RWPE1 (cell line): ENCODE results near the gene MPND.

Experiments used
- CTCF ChIA-PET: fragments of 350-600 bp; sonication (Branson Sonifier 250); formaldehyde crosslinking; extraction: SDS; loops from one replicate; lab custom pipeline; 2021; lab: Yijun Ruan, JAX
- POLR2A ChIA-PET: fragments of 400-600 bp; formaldehyde crosslinking; extraction: SDS; loops from one replicate; lab custom pipeline; 2020; ENCODE audit warnings: antibody characterized with exemption; ENCODE audit not compliant: low non-redundant PET; lab: Yijun Ruan, JAX
- DNase-seq: peaks from one replicate; pipeline ENCODE4 v3.0.0; 2012; ENCODE audit warnings: low spot score
- H3K27ac ChIP-seq: fragments of 450-650 bp; 2 replicates; pipeline ENCODE4 v1.5.1; 2017
- TF ChIP-seq, protein P1 (sequence below): fragments of 450-650 bp; conservative IDR thresholded peaks from 2 replicates; pipeline ENCODE4 v1.5.1; 2017; ENCODE audit warnings: low read depth, mild to moderate bottlenecking

MPND gene

DNA sequence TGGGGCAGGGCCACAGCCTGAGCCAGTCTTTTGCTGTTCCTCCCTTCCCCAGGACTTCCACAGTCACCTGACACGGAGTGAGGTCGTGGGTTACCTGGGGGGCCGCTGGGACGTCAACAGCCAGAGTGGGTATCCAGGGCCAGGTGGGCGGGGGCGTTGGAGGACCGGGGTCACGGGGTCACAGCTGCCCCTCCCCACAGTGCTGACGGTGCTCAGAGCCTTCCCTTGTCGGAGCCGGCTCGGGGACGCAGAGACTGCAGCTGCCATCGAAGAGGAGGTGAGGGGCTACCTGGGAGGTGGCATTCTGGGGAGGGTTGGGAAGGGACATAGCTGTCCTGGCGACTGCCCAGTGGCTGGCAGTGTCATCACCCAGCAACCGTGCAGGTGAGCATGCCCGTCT, 11.5 kb downstream of the MPND start:
- no peak for DNase-seq
- ChIA-PET POLR2A (no interaction called here), CTCF (no interaction called here)
- TF ChIP-seq, protein P1, sequence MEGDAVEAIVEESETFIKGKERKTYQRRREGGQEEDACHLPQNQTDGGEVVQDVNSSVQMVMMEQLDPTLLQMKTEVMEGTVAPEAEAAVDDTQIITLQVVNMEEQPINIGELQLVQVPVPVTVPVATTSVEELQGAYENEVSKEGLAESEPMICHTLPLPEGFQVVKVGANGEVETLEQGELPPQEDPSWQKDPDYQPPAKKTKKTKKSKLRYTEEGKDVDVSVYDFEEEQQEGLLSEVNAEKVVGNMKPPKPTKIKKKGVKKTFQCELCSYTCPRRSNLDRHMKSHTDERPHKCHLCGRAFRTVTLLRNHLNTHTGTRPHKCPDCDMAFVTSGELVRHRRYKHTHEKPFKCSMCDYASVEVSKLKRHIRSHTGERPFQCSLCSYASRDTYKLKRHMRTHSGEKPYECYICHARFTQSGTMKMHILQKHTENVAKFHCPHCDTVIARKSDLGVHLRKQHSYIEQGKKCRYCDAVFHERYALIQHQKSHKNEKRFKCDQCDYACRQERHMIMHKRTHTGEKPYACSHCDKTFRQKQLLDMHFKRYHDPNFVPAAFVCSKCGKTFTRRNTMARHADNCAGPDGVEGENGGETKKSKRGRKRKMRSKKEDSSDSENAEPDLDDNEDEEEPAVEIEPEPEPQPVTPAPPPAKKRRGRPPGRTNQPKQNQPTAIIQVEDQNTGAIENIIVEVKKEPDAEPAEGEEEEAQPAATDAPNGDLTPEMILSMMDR = no peak
- H3K27ac ChIP-seq = peak overlapping the region; percentile 34

DNA sequence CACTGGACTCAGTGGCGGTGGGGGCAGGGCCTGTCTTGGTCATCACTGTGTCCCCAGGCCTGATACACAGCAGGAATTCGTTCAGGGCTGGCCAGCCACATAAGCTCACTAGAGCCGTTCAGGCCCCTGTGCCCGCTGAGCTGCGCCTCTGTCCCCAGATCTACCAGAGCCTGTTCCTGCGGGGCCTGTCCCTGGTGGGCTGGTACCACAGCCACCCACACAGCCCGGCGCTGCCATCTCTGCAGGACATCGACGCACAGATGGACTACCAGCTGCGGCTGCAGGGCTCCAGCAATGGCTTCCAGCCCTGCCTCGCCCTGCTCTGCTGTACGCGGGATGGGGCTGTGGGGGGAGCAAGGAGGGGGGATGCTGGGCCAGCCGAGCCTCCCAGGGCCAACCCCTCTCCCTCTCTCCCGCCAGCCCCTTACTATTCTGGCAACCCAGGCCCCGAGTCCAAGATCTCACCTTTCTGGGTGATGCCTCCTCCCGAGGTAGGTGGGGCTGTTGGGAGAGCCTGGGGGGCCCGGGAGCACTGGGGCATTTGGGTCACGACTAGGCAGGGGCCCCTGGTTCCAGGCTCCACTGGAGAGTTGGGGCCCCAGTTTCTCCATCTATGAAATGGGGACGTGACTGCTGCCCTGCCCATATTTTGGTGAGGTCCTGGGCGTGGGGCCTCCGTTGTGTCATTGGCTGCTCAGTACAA, 13.9 kb downstream of the MPND start:
- TF ChIP-seq, protein P1 = no peak
- POLR2A ChIA-PET = no interaction called here
- CTCF ChIA-PET = interaction anchor here (1.0 kb wide), 1 partner anchor 90 kb away, joined by 5 read pairs; no protein-coding TSS in a partner anchor
- no peak for DNase-seq
- H3K27ac ChIP-seq = peak overlapping the region; percentile 51

DNA sequence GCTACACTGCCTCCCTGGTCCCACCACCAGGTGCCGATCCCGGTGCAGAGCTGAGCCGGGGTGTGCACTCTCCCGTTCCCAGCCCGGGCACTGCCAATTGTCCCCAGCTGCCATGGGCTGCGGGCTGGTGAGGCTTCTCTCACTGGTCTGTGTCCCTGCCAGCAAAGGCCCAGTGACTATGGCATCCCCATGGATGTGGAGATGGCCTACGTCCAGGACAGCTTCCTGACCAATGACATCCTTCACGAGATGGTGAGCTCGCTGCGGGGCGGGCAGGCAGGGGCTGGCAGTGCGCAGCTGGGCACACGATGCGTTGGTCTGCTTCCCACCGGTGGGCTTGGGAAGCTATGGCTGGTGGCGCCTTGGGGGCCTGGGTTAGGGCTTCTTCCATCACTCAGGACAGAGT, 14.6 kb downstream of the MPND start:
- DNase-seq = no peak
- H3K27ac ChIP-seq = peak overlapping the region; percentile 51
- POLR2A ChIA-PET = no interaction called here
- TF ChIP-seq, protein P1 = no peak
- CTCF ChIA-PET = interaction anchor here (1.0 kb wide), 1 partner anchor 91 kb away, joined by 5 read pairs; no protein-coding TSS in a partner anchor

DNA sequence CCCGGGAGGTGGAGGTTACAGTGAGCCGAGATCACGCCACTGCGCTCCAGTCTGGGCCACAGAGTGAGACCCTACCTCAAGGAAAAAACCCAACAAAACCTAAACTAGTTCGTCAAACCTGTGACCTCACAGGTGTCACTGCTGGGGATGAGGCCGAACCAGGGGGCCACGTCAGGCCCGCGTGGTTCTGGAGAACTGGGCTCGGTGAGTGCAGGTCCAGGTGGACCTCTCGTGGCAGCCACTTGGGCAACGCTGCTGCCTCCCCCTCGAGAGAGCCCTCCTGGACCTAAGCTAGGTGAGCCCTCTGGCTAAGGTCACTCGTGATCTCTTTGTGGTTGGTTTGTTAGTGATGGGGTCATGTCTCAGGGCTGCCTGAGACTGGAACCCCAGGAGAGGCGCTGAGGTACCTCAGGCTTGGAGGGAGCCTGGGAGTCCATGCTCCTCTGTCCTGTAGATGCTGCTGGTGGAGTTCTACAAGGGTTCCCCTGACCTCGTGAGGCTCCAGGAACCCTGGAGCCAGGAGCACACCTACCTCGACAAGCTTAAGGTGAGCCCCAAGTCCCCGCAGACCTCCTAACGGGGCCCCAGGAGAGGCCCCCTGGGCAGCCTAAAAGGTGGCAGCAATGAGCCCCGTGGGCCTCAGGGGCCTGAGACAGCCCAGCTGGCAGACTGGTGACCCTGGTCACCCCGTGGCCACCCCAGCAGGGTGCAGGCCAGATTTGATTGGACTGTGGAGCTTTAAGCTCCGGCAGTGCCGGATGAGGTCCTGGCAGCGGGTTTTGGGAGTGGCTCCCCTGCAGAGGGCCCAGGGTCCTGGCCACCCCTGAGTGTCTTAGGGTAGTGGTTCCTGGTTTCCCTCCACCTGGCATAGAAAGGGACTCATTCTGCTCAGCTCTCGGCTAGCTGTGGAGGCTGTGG, 15.6 kb downstream of the MPND start:
- peak overlapping the region; percentile 51 for H3K27ac ChIP-seq
- DNase-seq = no peak
- TF ChIP-seq, protein P1 = no peak
- POLR2A ChIA-PET = no interaction called here
- CTCF ChIA-PET = interaction anchor here (0.5 to 1.0 kb wide), 4 partner anchors 11 to 278 kb away, joined by 3 to 5 read pairs (median 4); no protein-coding TSS in a partner anchor

DNA sequence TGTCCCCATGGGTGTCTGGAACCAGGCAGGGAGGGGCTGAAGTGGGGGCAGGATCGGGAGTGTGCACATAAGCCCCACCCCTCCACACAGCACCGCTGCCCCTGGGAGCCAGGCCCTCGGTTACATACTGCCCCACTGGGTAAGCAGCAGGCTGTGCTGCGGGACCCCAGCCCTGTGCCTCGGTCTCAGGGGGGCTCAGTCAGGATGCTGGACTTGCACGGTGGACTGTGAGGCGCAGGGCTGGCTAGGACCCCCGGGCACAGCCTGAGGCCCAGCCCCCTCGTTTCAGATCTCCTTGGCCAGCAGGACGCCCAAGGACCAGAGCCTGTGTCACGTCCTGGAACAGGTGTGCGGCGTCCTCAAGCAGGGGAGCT, 16.3 kb downstream of the MPND start:
- TF ChIP-seq, protein P1 = no peak
- ChIA-PET POLR2A (no interaction called here), CTCF (interaction anchor here (0.6 kb wide), 1 partner anchor 277 kb away, joined by 5 read pairs; no protein-coding TSS in a partner anchor)
- DNase-seq = no peak
- H3K27ac ChIP-seq = peak overlapping the region; percentile 51

DNA sequence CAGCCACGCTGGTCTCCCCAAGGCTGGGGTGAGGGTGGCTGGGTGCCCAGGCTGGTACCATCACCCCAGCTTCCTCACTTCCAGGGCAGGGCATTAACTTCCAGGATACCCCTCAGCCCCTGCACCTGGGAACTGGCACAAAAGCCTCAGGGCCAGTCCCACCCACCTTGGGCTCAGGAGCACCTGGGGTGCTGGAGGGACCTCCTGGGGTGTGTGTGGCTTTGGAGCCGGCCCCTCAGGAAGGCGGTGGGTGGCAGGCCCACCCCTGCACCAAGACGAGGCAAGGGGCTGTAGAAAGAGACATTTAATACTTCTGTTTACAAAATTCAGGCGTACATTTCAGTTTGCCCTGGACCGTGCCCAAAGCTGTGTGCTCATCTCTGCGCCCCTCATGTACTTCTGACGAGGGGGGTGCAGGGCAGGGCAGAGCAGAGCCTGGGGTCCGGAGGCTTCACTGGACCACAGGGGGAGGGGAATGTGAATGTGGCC, 16.8 kb downstream of the MPND start:
- TF ChIP-seq, protein P1 = no peak
- POLR2A ChIA-PET = no interaction called here
- H3K27ac ChIP-seq = peak overlapping the region; percentile 51
- CTCF ChIA-PET = interaction anchor here (1.1 kb wide), 1 partner anchor 8 kb away, joined by 3 read pairs; no protein-coding TSS in a partner anchor
- no peak for DNase-seq
